CD4-positive, alpha-beta T cell treated with Interleukin-21 for 1 hour (primary cell): Measurements from ENCODE around the gene NTM.
A peak's percentile ranks its signal among the peaks of the same experiment; 100 is the strongest.

Experiments used
- DNase-seq: peaks from one replicate; pipeline ENCODE4 v3.0.0-alpha.2; 2020

Gene NTM

GRCh38 chr11:132037467-132037862 lies 667.0 kb downstream of the NTM start:
- DNase-seq: no peak

- DNase-seq: no peak
These were observed 667.5 kb downstream of the NTM start for GRCh38 chr11:132037956-132038355.

GRCh38 chr11:132039521-132039920 lies 669.1 kb downstream of the NTM start:
- no peak for DNase-seq

GRCh38 chr11:132042296-132042695 lies 671.9 kb downstream of the NTM start:
- no peak for DNase-seq

GRCh38 chr11:132043714-132044113 lies 673.3 kb downstream of the NTM start:
- DNase-seq: no peak

- no peak for DNase-seq
These were observed 674.7 kb downstream of the NTM start for GRCh38 chr11:132045107-132045506.

- no peak for DNase-seq
These were observed 676.0 kb downstream of the NTM start for GRCh38 chr11:132046288-132046865.

GRCh38 chr11:132047167-132047566 lies 676.8 kb downstream of the NTM start:
- DNase-seq: no peak

- no peak for DNase-seq
These were observed 677.6 kb downstream of the NTM start for GRCh38 chr11:132048040-132048439.

- DNase-seq: no peak
These were observed 678.8 kb downstream of the NTM start for GRCh38 chr11:132049205-132049604.

- DNase-seq: no peak
These were observed 679.6 kb downstream of the NTM start for GRCh38 chr11:132050049-132050448.

- no peak for DNase-seq
These were observed 680.3 kb downstream of the NTM start for GRCh38 chr11:132050577-132051165.

- DNase-seq: no peak
These were observed 681.3 kb downstream of the NTM start for GRCh38 chr11:132051704-132052103.

GRCh38 chr11:132052342-132052741 lies 681.9 kb downstream of the NTM start:
- no peak for DNase-seq

GRCh38 chr11:132052904-132053303 lies 682.5 kb downstream of the NTM start:
- no peak for DNase-seq

GRCh38 chr11:132054822-132055221 lies 684.4 kb downstream of the NTM start:
- DNase-seq: no peak

GRCh38 chr11:132055296-132055695 lies 684.9 kb downstream of the NTM start:
- no peak for DNase-seq

- no peak for DNase-seq
These were observed 686.3 kb downstream of the NTM start for GRCh38 chr11:132056689-132057088.

GRCh38 chr11:132057266-132057665 lies 686.9 kb downstream of the NTM start:
- no peak for DNase-seq

GRCh38 chr11:132058211-132058772 lies 687.9 kb downstream of the NTM start:
- peak; percentile 12 for DNase-seq

GRCh38 chr11:132060567-132060966 lies 690.2 kb downstream of the NTM start:
- no peak for DNase-seq

- DNase-seq: no peak
These were observed 691.6 kb downstream of the NTM start for GRCh38 chr11:132062031-132062430.

- DNase-seq: no peak
These were observed 692.1 kb downstream of the NTM start for GRCh38 chr11:132062541-132062940.

- no peak for DNase-seq
These were observed 694.7 kb downstream of the NTM start for GRCh38 chr11:132064987-132065620.
